BE2C (cell line): ENCODE data around the gene DUSP16.

Experiments used
- DNase-seq: peaks from one replicate; pipeline ENCODE4 v3.0.0-alpha.2; 2020
- H3K27me3 ChIP-seq: fragments of 250-450 bp; sonication (Bioruptor Pico); 2 replicates; pipeline ENCODE4 v1.5.1; 2020; ENCODE audit warnings: mild to moderate bottlenecking
- H3K36me3 ChIP-seq: fragments of 250-450 bp; sonication (Bioruptor Pico); 2 replicates; pipeline ENCODE4 v1.5.1; 2020; ENCODE audit warnings: mild to moderate bottlenecking
- H3K4me1 ChIP-seq: fragments of 250-450 bp; sonication (Bioruptor Pico); 2 replicates; pipeline ENCODE4 v1.5.1; 2020
- H3K4me3 ChIP-seq: 2 replicates; pipeline ENCODE4 v1.5.1; 2011; ENCODE audit warnings: low read depth, low read length
- H3K9me3 ChIP-seq: fragments of 250-450 bp; sonication (Bioruptor Pico); 2 replicates; pipeline ENCODE4 v1.5.1; 2020
- TF ChIP-seq, protein P1 (sequence below): IDR thresholded peaks from 2 replicates; pipeline ENCODE4 v1.5.1; 2012; ENCODE audit warnings: mild to moderate bottlenecking, low read depth, low read length

The DUSP16 gene

DNA sequence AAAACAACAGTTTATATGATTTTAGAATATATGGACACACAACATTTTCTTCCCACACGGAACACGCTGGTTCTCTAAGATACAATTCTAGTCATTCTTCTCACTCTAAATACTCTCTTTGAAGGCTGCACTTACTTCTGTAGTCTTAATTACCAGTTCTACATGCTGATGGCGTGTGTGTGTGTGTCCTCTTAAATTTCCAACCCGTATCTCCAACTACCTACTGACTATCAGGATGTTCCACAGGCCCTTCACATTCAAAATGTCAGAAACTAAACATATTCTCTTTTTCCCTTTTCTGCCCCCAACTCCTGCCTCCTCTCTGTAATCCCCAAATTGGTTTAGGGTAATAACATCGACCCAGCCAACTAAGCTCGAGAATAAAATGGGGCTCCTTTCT is 75.2 kb downstream of the DUSP16 start:
- H3K36me3 ChIP-seq: peaks cover 12% of the 10 kb centered on the region
- no peaks in the 10 kb centered on the region for H3K9me3 ChIP-seq
- no peak for DNase-seq
- H3K4me1 ChIP-seq: no peaks in the 10 kb centered on the region
- no peak overlapping the region for H3K4me3 ChIP-seq
- TF ChIP-seq, protein P1, sequence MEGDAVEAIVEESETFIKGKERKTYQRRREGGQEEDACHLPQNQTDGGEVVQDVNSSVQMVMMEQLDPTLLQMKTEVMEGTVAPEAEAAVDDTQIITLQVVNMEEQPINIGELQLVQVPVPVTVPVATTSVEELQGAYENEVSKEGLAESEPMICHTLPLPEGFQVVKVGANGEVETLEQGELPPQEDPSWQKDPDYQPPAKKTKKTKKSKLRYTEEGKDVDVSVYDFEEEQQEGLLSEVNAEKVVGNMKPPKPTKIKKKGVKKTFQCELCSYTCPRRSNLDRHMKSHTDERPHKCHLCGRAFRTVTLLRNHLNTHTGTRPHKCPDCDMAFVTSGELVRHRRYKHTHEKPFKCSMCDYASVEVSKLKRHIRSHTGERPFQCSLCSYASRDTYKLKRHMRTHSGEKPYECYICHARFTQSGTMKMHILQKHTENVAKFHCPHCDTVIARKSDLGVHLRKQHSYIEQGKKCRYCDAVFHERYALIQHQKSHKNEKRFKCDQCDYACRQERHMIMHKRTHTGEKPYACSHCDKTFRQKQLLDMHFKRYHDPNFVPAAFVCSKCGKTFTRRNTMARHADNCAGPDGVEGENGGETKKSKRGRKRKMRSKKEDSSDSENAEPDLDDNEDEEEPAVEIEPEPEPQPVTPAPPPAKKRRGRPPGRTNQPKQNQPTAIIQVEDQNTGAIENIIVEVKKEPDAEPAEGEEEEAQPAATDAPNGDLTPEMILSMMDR: no peak
- H3K27me3 ChIP-seq: no peaks in the 10 kb centered on the region

GRCh38 chr12:12486661-12487240 is 75.9 kb downstream of the DUSP16 start:
- Histone ChIP-seq H3K4me1 (no peaks in the 10 kb centered on the region), H3K36me3 (peaks cover 12% of the 10 kb centered on the region), H3K4me3 (no peak overlapping the region), H3K27me3 (no peaks in the 10 kb centered on the region), H3K9me3 (no peaks in the 10 kb centered on the region)
- no peak for DNase-seq
- TF ChIP-seq, protein P1: no peak

DNA sequence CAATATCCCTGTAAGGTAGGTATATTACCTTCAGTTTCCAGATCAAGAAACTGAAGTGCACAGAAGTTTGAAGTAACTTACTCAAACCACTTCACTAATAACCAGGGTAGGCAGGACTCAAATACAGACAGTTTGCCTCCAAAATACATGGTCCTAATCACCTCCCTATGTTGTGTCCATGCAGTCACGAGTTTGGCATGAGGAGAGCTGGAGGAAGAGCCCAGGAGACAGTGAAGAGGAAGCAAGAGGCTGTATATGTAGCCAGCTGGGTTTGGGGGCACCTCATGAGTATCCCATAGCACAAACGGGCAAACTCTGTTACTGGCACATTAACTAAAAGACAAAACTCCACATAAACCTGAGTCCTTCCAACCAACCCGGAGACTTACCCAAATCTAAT is 79.2 kb downstream of the DUSP16 start:
- TF ChIP-seq, protein P1: no peak
- DNase-seq: no peak
- H3K9me3 ChIP-seq: no peaks in the 10 kb centered on the region
- no peaks in the 10 kb centered on the region for H3K4me1 ChIP-seq
- H3K36me3 ChIP-seq: peaks cover 25% of the 10 kb centered on the region
- H3K4me3 ChIP-seq: no peak overlapping the region
- no peaks in the 10 kb centered on the region for H3K27me3 ChIP-seq

DNA sequence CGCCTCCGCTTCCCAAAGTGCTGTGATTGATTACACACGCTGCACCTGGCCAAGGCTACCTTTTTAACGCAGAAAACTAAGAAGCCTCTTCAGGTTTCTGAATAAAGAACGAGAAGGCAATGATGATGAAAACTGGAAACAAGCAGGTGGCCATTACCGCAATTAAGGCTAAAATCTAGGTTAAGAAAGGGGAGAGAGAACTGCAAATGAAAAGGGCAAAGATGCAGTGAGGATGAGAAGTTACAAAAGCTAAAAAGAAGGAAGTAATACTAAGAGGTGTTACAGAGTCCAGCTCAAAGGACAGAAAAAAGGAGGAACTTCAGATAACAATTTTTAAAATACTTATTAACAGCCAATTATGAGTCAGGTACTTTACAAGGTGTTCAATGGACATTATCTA is 79.7 kb downstream of the DUSP16 start:
- peaks cover 25% of the 10 kb centered on the region for H3K36me3 ChIP-seq
- H3K4me1 ChIP-seq: no peaks in the 10 kb centered on the region
- TF ChIP-seq, protein P1: no peak
- no peak for DNase-seq
- H3K4me3 ChIP-seq: no peak overlapping the region
- H3K27me3 ChIP-seq: no peaks in the 10 kb centered on the region
- no peaks in the 10 kb centered on the region for H3K9me3 ChIP-seq

DNA sequence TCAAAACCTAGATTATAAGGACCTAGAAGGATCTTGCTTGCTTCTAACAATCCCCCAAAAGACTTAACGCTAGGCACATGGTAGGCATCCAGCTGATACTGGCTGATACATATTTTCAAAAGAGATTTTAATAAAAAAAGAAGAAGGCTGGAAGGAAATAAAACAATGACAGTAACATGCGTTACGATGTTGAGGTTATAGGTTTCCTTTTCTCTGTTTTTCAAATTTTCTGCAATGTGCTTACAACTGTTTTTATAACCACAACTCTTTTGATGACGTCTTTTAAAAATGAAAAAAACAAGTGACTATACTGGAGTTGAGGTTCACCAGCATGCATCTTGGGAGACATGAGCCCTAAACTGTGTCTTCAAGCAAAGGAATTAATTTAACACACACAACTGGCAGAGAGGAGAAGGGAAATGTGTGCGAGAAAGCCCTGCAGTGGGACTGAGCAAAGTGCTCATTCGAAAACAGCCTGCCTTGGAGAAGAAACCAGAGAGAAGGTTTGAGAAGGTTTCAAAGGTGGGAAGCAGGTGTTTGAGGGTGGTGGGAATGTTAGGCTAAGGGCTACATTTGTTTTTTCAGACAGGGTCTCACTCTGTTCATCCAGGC is 80.4 kb downstream of the DUSP16 start:
- Histone ChIP-seq H3K4me1 (no peaks in the 10 kb centered on the region), H3K9me3 (no peaks in the 10 kb centered on the region), H3K36me3 (peaks cover 29% of the 10 kb centered on the region), H3K27me3 (no peaks in the 10 kb centered on the region), H3K4me3 (no peak overlapping the region)
- DNase-seq: no peak
- TF ChIP-seq, protein P1: no peak

- no peak for DNase-seq
- H3K4me1 ChIP-seq: no peaks in the 10 kb centered on the region
- H3K36me3 ChIP-seq: peaks cover 30% of the 10 kb centered on the region
- no peaks in the 10 kb centered on the region for H3K27me3 ChIP-seq
- no peak overlapping the region for H3K4me3 ChIP-seq
- TF ChIP-seq, protein P1: no peak
- H3K9me3 ChIP-seq: no peaks in the 10 kb centered on the region
Observed at GRCh38 chr12:12481631-12482030, 81.0 kb downstream of the DUSP16 start.
